HepG2 (cell line): ENCODE data around the gene CLIC4. TPM values are rescaled to one million over a fixed set of nuclear protein-coding genes. Genes with fewer than 3 reads are reported as not detected.
A peak's percentile ranks its signal among the peaks of the same experiment; 100 is the strongest.

ENCODE experiments used
- ATF5 ChIP-seq: sonication (generic); formaldehyde crosslinking; IDR thresholded peaks from 2 replicates; pipeline ENCODE4 v1.4.0; 2020; ENCODE audit warnings: mild to moderate bottlenecking, low read depth, missing genetic modification reagents
- CC2D1A ChIP-seq: sonication (generic); formaldehyde crosslinking; IDR thresholded peaks from 2 replicates; pipeline ENCODE4 v1.8.1; 2023; ENCODE audit warnings: mild to moderate bottlenecking, missing genetic modification reagents
- ETS1 ChIP-seq: sonication (generic); formaldehyde crosslinking; IDR thresholded peaks from 2 replicates; pipeline ENCODE4 v1.4.0; 2020; ENCODE audit warnings: missing genetic modification reagents
- HHEX ChIP-seq: IDR thresholded peaks from 2 replicates; pipeline ENCODE4 v1.6.1; 2016; ENCODE audit warnings: control low read depth
- HMGA1 ChIP-seq: sonication (generic); formaldehyde crosslinking; conservative IDR thresholded peaks from 2 replicates; pipeline ENCODE4 v1.4.0; 2020; ENCODE audit warnings: missing genetic modification reagents
- HNRNPL ChIP-seq: fragments of 200-400 bp; formaldehyde crosslinking; IDR thresholded peaks from 2 replicates; pipeline ENCODE4 v1.6.1; 2017; ENCODE audit warnings: mild to moderate bottlenecking, low read depth, low read length
- MAZ ChIP-seq, 2 experiments: sonication (generic) in 1 of 2; formaldehyde crosslinking in 1 of 2; IDR thresholded peaks; 2 replicates each; pipeline versions ENCODE4 v1.5.0 to v1.6.1; 2012 to 2020; ENCODE audit warnings: low read depth in 2 of 2, mild to moderate bottlenecking in 2 of 2, borderline replicate concordance in 1 of 2, improper control_type of control experiment in 1 of 2, low read length in 1 of 2, missing genetic modification reagents in 1 of 2, moderate library complexity in 1 of 2
- MED8 ChIP-seq: sonication (generic); formaldehyde crosslinking; IDR thresholded peaks from 2 replicates; pipeline ENCODE4 v1.8.1; 2023; ENCODE audit warnings: mild to moderate bottlenecking, missing genetic modification reagents; ENCODE audit not compliant: insufficient replicate concordance
- NCOA1 ChIP-seq: sonication (generic); formaldehyde crosslinking; IDR thresholded peaks from 2 replicates; pipeline ENCODE4 v1.9.0; 2021; ENCODE audit warnings: missing genetic modification reagents
- RBAK ChIP-seq: sonication (generic); formaldehyde crosslinking; IDR thresholded peaks from 2 replicates; pipeline ENCODE4 v1.5.1; 2020; ENCODE audit warnings: mild to moderate bottlenecking, missing genetic modification reagents
- RBM39 ChIP-seq: fragments of 200-400 bp; formaldehyde crosslinking; IDR thresholded peaks from one replicate; pipeline ENCODE4 v1.6.1; 2018; ENCODE audit warnings: antibody characterized with exemption, mild to moderate bottlenecking, low read depth, low read length; ENCODE audit not compliant: poor library complexity, severe bottlenecking
- TAF15 ChIP-seq: fragments of 200-400 bp; formaldehyde crosslinking; IDR thresholded peaks from one replicate; pipeline ENCODE4 v1.6.1; 2018; ENCODE audit warnings: mild to moderate bottlenecking, low read depth, low read length; ENCODE audit not compliant: poor library complexity, severe bottlenecking
- ZBTB44 ChIP-seq: sonication (generic); formaldehyde crosslinking; IDR thresholded peaks from 2 replicates; pipeline ENCODE4 v1.4.0; 2020; ENCODE audit warnings: missing genetic modification reagents
- ZC3H4 ChIP-seq: sonication (generic); formaldehyde crosslinking; IDR thresholded peaks from 2 replicates; pipeline ENCODE4 v1.4.0; 2020; ENCODE audit warnings: missing genetic modification reagents, borderline replicate concordance
- ZFAT ChIP-seq: sonication (generic); formaldehyde crosslinking; conservative IDR thresholded peaks from 2 replicates; pipeline ENCODE4 v1.8.1; 2023; ENCODE audit warnings: missing genetic modification reagents, inconsistent platforms
- ZNF10 ChIP-seq: sonication (generic); formaldehyde crosslinking; IDR thresholded peaks from 2 replicates; pipeline ENCODE4 v1.4.0; 2020; ENCODE audit warnings: mild to moderate bottlenecking, low read depth, missing genetic modification reagents, borderline replicate concordance
- ZNF788 ChIP-seq: sonication (generic); formaldehyde crosslinking; IDR thresholded peaks from 2 replicates; pipeline ENCODE4 v1.5.0; 2020; ENCODE audit warnings: mild to moderate bottlenecking, missing genetic modification reagents, borderline replicate concordance
- ZNF879 ChIP-seq: sonication (generic); formaldehyde crosslinking; IDR thresholded peaks from 2 replicates; pipeline ENCODE4 v1.8.1; 2023; ENCODE audit warnings: missing genetic modification reagents
- ZSCAN25 ChIP-seq: sonication (generic); formaldehyde crosslinking; IDR thresholded peaks from 2 replicates; pipeline ENCODE4 v1.8.0; 2022; ENCODE audit warnings: mild to moderate bottlenecking, missing genetic modification reagents
- polyA plus RNA-seq, 8 experiments: library from polyadenylated mRNA; depleted of rRNA in 3 of 8; stranded (reverse) in 7 of 8; unstranded in 1 of 8; fragments of >200 nt; fragmentation: Illumina TruSeq in 4 of 8; extraction: Trizol in 4 of 8; gene quantifications; 2 replicates each; pipeline versions ENCODE4 v1.2.1 to v1.2.3, GENCODE V29; 2011 to 2016; ENCODE audit warnings: low read depth in 4 of 8, missing spikeins in 1 of 8, mixed read lengths in 1 of 8; ENCODE audit not compliant: insufficient read depth in 1 of 8
- total RNA-seq, 5 experiments: library from RNA; depleted of rRNA; stranded (reverse); fragments of >200 nt; fragmentation: Illumina TruSeq; extraction: Trizol; gene quantifications; 2 replicates each; pipeline ENCODE4 v1.2.3, GENCODE V29; 2016; ENCODE audit warnings: low read depth in 1 of 5
- TF ChIP-seq, protein P1 (sequence below): sonication (generic); formaldehyde crosslinking; IDR thresholded peaks from 2 replicates; pipeline ENCODE4 v1.4.0; 2020; ENCODE audit warnings: missing genetic modification reagents

Gene CLIC4
- total and polyA plus RNA-seq, 2 of the 13 experiments (the other 11 are each of a cell fraction or from before 2014, with no cell fraction given), result 23.3 to 77.4 TPM

DNA sequence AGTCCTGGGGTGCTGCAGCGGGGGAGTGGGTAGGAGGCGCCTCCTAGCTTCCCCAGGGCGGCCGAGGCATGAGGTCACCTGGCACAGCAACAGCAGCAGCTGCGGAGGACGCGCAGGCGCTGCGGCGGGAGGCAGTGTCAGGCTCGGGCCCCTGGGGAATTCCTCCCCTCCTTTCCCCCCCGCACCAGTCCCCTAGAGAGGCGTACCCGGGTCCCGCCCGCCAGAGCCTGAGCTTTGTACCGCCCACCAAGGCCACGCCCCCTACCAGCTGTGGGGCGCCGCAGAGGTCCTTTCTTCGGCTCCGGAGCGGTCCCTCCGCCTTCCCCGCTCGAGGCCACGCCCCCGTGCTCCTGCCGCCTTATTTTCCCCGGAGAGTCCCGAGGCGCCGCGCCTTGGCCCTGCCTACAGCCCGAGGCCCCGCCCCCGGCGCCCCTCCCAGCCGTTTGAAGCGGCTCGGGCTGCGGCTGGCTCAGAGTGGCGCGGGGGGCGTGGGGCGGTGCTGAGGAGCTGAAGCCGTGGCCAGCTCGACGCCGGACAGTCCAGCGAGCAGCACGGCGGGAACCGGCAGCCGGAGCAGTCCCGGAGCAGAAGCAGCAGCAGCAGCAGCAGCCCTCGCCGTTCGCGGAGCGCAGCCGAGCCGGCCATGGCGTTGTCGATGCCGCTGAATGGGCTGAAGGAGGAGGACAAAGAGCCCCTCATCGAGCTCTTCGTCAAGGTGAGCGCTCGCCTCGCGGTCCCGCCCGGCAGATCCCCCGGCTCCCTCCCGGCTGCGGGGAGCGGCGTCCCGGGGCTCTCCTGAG lies at the start of gene CLIC4 (continued):
- TF ChIP-seq ZBTB44 (CRISPR knock-in tag) (no peak), ZC3H4 (CRISPR knock-in tag) (no peak), ZNF788 (CRISPR knock-in tag) (peak; percentile 85), RBM39 (peak; percentile 81), MED8 (peak; percentile 37), HNRNPL (no peak), ETS1 (CRISPR knock-in tag) (no peak), NCOA1 (CRISPR knock-in tag) (no peak; the same call in 1 of the 2 replicates), ZSCAN25 (CRISPR knock-in tag) (no peak), HHEX (no peak), CC2D1A (CRISPR knock-in tag) (no peak), ZNF10 (CRISPR knock-in tag) (0 out of 2 replicates have a peak, but pooled peaks have one; percentile 85), ZFAT (CRISPR knock-in tag) (no peak), RBAK (peak; percentile 23; the same call in 1 of the 2 replicates), MAZ (IDR thresholded peaks at IDR 0.05; ENCODE audit: borderline replicate concordance, low read depth, low read length) (peak; percentile 82), MAZ (CRISPR knock-in tag; IDR thresholded peaks at IDR 0.05; ENCODE audit: low read depth) (peak; percentile 95), ATF5 (CRISPR knock-in tag) (no peak), HMGA1 (CRISPR knock-in tag) (no peak), TAF15 (peak; percentile 81), ZNF879 (CRISPR knock-in tag) (no peak)
- TF ChIP-seq, protein P1, sequence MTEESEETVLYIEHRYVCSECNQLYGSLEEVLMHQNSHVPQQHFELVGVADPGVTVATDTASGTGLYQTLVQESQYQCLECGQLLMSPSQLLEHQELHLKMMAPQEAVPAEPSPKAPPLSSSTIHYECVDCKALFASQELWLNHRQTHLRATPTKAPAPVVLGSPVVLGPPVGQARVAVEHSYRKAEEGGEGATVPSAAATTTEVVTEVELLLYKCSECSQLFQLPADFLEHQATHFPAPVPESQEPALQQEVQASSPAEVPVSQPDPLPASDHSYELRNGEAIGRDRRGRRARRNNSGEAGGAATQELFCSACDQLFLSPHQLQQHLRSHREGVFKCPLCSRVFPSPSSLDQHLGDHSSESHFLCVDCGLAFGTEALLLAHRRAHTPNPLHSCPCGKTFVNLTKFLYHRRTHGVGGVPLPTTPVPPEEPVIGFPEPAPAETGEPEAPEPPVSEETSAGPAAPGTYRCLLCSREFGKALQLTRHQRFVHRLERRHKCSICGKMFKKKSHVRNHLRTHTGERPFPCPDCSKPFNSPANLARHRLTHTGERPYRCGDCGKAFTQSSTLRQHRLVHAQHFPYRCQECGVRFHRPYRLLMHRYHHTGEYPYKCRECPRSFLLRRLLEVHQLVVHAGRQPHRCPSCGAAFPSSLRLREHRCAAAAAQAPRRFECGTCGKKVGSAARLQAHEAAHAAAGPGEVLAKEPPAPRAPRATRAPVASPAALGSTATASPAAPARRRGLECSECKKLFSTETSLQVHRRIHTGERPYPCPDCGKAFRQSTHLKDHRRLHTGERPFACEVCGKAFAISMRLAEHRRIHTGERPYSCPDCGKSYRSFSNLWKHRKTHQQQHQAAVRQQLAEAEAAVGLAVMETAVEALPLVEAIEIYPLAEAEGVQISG (CRISPR knock-in tag), result peak; percentile 48; the same call in 1 of the 2 replicates
